ENCODE data around the gene VAMP8. TPM values are rescaled to one million over a fixed set of nuclear protein-coding genes. Genes with fewer than 3 reads are reported as not detected.
A peak's percentile ranks its signal among the peaks of the same experiment; 100 is the strongest.

VAMP8 gene
- total RNA-seq: 46.2 TPM

DNA sequence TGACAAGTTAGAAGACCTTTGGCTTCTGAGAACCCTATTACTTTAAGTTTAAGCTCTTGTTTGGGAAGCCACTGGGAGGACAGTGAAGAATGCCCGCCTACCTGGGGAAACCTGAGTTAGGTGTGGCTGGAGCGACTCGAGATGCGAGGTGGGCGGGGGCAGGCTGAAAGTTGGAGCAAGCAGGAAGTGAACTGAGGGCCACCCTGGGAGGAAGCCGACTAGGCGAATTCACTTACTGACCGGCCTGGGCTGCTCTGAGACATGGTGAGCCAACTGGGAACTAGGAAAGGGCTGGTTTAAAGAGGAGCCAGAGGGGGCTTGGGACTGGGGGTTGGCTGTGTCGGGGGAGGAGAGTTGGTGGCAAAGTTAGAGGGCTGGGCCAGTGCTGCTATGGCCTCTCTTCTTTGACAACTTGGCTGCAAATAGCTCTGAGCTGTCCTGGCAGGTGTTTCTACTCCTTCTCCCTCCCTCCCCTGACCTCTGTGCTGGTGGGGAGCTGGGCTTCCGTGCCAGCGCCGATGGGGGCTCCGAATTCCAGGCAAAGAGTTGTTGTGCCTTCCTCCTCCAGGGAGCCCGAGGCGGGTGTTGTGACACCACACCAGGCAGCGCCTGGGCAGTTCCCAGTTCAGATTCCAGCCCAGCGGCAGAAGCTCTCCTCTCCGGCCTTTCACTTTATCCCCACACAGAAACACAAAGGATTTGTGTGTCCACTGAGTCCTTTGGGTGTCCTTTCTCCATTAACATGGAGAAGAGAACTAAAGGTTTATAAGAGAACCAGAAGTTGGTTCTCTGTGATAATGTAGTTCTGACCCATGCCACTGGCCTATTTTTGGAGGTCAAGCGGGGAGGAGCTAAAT, at the start of gene VAMP8:
Gene VAMP8, plus strand, starts transcription at position 201 of the 857 bp plus-strand sequence. Its CDS starts 61 bp downstream, at position 262.
- no peak for DNase-seq (ENCODE audit: extremely low spot score in 2 of 2)
- H3K4me3 ChIP-seq: peak within 1 kb of the TSS; percentile 35 to 44
- intact Hi-C loops (cut with DNase I): no loop called here

DNA sequence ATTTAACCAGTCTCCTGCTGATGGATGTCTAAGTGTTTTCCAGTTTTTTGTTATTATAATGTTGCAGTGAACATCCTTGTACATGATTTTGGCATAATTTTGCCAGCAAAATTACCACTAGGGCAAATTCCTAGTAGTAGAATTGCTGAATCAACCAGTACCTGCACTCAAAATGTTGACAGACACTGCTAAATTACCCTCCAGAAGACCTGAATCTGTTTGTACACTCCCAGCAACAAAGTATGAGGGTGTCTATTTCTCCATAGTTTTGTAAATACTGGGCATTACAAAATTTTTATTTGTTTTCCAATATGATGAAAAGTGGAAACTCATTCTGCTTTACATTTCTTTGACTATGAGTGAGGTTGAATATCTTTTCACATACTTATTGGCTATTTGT, 49.6 kb upstream of the VAMP8 start:
- no peak for DNase-seq (ENCODE audit: extremely low spot score in 2 of 2)
- intact Hi-C loops (cut with DNase I): no loop called here
- no peaks in the 10 kb centered on the region for H3K27me3 ChIP-seq
- H3K4me1 ChIP-seq: peaks cover 19% of the 10 kb centered on the region
- H3K36me3 ChIP-seq: no peaks in the 10 kb centered on the region
- TF ChIP-seq POLR2AphosphoS5 (IDR thresholded peaks at IDR 0.05; ENCODE audit: insufficient read depth in 1 of 2, low read depth in 1 of 2) (no peak), POLR2A (IDR thresholded peaks at IDR 0.05) (no peak)
- TF ChIP-seq, protein P1, sequence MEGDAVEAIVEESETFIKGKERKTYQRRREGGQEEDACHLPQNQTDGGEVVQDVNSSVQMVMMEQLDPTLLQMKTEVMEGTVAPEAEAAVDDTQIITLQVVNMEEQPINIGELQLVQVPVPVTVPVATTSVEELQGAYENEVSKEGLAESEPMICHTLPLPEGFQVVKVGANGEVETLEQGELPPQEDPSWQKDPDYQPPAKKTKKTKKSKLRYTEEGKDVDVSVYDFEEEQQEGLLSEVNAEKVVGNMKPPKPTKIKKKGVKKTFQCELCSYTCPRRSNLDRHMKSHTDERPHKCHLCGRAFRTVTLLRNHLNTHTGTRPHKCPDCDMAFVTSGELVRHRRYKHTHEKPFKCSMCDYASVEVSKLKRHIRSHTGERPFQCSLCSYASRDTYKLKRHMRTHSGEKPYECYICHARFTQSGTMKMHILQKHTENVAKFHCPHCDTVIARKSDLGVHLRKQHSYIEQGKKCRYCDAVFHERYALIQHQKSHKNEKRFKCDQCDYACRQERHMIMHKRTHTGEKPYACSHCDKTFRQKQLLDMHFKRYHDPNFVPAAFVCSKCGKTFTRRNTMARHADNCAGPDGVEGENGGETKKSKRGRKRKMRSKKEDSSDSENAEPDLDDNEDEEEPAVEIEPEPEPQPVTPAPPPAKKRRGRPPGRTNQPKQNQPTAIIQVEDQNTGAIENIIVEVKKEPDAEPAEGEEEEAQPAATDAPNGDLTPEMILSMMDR (IDR thresholded peaks at IDR 0.05): no peak
- H3K9me3 ChIP-seq: no peaks in the 10 kb centered on the region
- no peak overlapping the region for H3K27ac ChIP-seq
- H3K4me3 ChIP-seq: no peak overlapping the region

More for the DNA sequence above, at the start of gene VAMP8:
- Histone ChIP-seq H3K9me3 (no peaks in the 10 kb centered on the region), H3K27ac (peak within 1 kb of the TSS; percentile 45), H3K27me3 (no peaks in the 10 kb centered on the region), H3K36me3 (no peaks in the 10 kb centered on the region), H3K4me1 (peaks cover 23% of the 10 kb centered on the region)
- TF ChIP-seq POLR2AphosphoS5 (IDR thresholded peaks at IDR 0.05; ENCODE audit: insufficient read depth in 1 of 2, low read depth in 1 of 2) (no peak), POLR2A (IDR thresholded peaks at IDR 0.05) (no peak)
- TF ChIP-seq, protein P1 (IDR thresholded peaks at IDR 0.05): no peak

DNA sequence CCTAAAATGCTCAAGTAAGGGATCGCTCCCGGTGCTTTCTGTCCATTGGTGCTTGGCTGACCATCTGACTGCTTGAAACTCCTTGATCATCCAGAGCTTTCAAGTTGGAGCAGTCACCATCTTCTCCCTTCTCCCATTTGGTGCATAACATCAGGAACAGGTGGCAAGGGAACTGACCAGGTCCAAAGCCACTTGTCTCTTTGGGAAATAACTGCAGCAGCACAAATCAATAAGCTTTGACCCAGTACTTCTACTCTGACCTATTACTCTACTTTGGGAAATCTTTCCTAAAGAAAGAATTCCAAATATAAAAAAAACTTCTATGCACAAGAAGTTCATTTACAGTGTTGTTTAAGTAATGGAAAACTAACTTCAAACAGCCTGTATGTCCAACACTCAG, 49.0 kb upstream of the VAMP8 start:
- intact Hi-C loops (cut with DNase I): no loop called here
- Histone ChIP-seq H3K27ac (no peak overlapping the region), H3K4me1 (peaks cover 16% of the 10 kb centered on the region), H3K27me3 (no peaks in the 10 kb centered on the region), H3K9me3 (no peaks in the 10 kb centered on the region), H3K36me3 (no peaks in the 10 kb centered on the region), H3K4me3 (no peak overlapping the region)
- DNase-seq (ENCODE audit: extremely low spot score in 2 of 2): no peak
- TF ChIP-seq POLR2AphosphoS5 (IDR thresholded peaks at IDR 0.05; ENCODE audit: insufficient read depth in 1 of 2, low read depth in 1 of 2) (no peak), POLR2A (IDR thresholded peaks at IDR 0.05) (no peak)
- TF ChIP-seq, protein P1 (IDR thresholded peaks at IDR 0.05): no peak

DNA sequence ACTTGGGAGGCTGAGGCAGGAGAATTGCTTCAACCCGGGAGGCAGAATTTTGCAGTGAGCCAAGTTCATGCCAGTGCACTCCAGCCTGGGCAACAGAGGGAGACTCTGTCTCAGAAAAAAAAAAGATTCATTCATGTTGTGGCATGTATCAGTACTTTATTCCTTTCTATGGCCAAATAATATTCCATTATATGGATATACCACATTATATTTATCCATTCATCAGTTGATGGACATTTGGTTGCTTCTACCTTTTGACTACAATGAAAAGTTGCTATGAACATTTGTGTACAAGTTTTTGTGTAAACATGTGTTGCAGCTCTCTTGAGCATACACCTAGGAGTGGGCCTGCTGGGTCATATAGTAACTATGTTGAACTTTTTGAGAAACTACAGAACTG, 47.6 kb upstream of the VAMP8 start:
- Histone ChIP-seq H3K9me3 (no peaks in the 10 kb centered on the region), H3K4me3 (no peak overlapping the region), H3K27me3 (no peaks in the 10 kb centered on the region), H3K36me3 (no peaks in the 10 kb centered on the region), H3K27ac (no peak overlapping the region), H3K4me1 (peaks cover 1% of the 10 kb centered on the region)
- intact Hi-C loops (cut with DNase I): no loop called here
- TF ChIP-seq POLR2A (IDR thresholded peaks at IDR 0.05) (no peak), POLR2AphosphoS5 (IDR thresholded peaks at IDR 0.05; ENCODE audit: insufficient read depth in 1 of 2, low read depth in 1 of 2) (no peak)
- TF ChIP-seq, protein P1 (IDR thresholded peaks at IDR 0.05): no peak
- DNase-seq (ENCODE audit: extremely low spot score in 2 of 2): no peak

DNA sequence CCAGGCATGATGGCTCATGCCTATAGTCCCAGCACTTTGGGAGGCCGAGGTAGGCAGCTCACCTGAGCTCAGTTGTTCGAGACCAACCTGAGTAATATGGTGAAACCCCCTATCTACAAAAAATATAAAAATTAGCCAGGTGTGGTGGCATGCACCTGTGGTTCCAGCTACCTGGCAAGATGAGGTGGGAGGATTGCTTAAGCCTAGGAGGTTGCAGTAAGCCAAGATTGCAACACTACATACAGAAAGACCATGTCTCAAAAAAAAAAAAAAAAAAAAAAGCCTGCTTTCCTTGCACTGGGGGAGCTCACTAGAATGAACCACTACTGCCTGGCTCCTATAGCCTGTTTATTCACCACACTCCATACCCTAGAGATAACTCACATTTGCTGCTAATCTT, 45.8 kb upstream of the VAMP8 start:
- Histone ChIP-seq H3K36me3 (no peaks in the 10 kb centered on the region), H3K27me3 (no peaks in the 10 kb centered on the region), H3K4me3 (no peak overlapping the region), H3K27ac (no peak overlapping the region), H3K9me3 (no peaks in the 10 kb centered on the region), H3K4me1 (no peaks in the 10 kb centered on the region)
- intact Hi-C loops (cut with DNase I): no loop called here
- no peak for DNase-seq (ENCODE audit: extremely low spot score in 2 of 2)
- TF ChIP-seq POLR2A (IDR thresholded peaks at IDR 0.05) (no peak), POLR2AphosphoS5 (IDR thresholded peaks at IDR 0.05; ENCODE audit: insufficient read depth in 1 of 2, low read depth in 1 of 2) (no peak)
- TF ChIP-seq, protein P1 (IDR thresholded peaks at IDR 0.05): no peak
